GM19035 (cell line): Measurements from ENCODE around the gene STIMATE.

ENCODE experiments used
- ATAC-seq: cut with Tn5 transposase; IDR thresholded peaks from one replicate; pipeline ENCODE4 v1.9.1; 2021; ENCODE audit not compliant: unreplicated experiment

Gene STIMATE

GRCh38 chr3:52843108-52843865 is 54.1 kb downstream of the STIMATE start:
- ATAC-seq: no peak

DNA sequence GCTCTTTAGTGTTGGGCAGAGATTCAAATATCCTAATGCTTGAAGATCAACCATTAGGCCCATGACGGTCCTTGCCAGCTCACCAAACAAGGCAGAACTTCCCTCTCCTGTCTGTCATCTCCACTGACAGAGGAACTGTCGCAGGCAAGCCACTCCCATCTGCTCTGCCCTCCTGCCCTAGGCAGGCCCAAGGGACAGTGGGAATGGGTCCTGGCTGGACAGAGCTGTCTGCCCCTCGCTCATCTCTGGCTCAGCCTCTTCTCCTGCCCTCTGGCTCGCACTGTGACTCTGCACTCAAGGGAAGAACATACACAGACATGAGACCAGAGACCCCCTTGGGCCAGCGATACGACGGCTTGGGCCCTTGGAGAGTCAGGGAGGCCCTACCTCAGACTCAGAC is 54.9 kb downstream of the STIMATE start:
- no peak for ATAC-seq

DNA sequence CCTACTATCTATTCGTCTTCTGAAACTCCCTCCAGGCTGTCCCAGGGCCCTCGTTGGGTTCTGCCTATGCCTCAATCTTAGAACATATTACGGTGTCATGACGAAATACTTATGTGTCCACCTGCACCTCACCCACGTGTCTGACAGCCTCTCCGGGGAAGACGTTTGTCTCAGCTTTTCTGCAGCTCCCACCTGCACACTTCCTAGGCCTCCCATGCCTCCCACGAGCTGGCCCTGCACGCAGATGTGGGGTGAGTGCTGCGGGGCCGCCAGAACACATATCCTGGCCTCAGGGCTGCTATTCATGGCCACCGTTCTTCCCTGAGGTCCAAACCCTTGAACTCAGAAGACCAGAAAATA is 55.4 kb downstream of the STIMATE start:
- no peak for ATAC-seq

DNA sequence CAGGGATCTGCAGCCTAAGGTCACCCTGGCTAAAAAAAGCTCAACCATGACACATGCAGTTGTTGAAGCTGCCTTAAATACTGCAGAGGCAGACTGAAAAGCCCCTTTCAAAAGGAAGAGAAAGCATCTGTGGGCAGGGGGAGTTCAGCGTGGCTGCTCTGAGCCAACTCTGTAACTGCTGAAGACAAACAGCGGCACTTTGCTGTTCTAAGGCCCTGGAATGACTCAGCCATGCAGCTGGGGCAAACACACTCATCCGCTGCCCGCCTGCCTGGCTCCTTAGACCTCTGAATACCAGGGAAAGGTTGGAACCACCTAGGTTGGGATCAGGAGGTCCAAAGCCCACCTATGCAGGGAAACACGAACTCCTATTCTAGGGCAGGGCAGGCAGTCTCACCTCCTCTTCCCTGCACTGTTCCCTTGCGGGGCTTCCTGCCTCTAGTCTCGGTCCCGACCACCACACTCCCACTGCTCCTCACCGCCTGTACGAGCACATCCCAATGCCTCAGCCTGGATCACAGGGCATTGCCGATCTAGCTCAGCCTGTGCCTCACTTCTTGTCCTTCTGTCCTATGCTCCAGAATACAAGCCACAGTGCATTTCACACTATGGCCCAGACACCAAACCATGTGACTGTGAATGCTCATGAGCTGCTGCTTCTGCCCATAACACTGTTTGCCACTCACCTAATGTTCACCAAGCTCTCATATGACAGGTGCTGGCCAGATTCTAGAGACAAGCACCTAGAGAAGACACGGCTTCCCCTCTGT is 56.0 kb downstream of the STIMATE start:
- ATAC-seq: no peak

DNA sequence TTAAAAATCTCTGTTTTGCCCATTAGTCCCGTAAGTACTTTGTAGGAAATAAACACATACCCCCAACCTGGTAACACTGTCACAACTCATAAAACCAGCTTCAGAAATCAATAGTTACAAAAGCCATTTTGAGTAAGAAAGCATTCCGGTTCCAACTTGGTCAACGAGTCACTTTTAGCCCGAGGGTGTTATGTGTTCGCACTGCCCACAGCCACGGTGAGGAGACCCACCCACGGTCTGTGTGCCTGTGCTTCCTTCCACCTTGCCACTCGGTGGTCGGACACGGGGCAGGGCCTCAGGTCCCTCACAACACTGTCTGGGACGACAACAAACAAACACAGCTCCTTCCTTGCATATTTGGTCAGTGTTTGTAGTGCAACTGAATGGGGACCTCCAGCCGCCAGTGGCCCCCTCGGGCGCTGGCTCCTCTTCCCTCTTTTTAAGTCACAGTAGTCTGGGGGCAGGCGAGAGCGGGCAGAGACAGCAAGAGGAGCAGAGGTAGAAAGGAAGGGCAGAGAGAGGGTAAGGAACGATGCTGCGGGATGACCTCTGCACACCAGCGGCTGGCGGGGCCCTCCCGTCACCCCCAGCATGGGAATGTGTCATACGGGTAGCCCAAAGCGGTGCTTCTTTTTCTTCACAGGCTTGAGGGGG is 57.3 kb downstream of the STIMATE start:
- no peak for ATAC-seq

DNA sequence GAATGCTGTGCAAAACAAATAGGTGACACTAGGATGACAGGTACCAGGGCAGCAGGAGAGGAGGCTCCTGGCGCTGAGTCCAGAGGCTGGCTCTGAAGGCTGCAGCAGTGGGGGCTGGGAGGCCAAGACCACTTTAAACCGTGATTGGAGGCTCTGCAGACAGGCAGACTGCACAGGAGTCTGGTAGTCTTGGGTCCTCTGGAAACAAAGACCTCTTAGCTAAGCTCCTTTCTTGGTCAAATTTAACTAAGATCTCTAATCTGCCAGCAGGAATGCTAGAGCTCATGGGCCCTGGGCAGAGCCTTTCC is 58.1 kb downstream of the STIMATE start:
- ATAC-seq: no peak

- no peak for ATAC-seq
Observed at GRCh38 chr3:52838561-52839267, 58.6 kb downstream of the STIMATE start.

GRCh38 chr3:52836986-52837385 is 60.4 kb downstream of the STIMATE start:
- ATAC-seq: no peak

- ATAC-seq: no peak
Observed at GRCh38 chr3:52836471-52836845, 60.9 kb downstream of the STIMATE start.

DNA sequence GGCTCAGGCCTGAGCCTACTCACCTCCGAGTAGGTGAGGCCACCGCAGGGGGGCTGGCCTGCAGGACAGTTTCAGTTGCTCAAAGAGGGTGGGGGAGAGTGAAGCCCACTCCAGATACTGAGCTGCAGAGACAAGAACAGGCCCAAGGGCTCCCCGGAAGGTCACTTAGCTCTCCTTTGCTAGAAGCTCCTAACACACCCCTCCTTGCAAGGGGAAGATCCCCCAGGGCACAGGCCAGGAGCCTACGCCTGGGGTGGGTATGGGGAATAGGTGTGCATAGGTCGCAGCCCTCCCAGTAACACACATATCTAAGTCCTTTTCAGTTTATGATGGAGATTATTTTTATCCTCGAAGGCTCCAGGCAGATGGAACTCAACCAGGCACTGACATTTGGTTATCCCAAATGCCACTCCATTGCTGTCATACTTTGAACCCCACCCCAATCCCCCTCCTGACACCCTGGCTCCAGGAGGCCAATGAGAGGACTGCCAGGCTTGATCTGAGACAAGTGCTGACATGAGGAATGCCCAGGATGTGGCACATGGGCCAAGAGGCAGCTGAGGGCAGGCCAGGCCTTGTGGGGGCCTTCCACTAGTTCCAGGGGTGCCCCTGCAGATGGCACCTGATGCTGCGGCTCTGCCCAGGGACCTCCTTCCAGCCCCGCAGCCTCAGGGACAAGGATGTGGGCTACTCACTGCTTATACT is 61.4 kb downstream of the STIMATE start:
- ATAC-seq: no peak

GRCh38 chr3:52834871-52835501 is 62.4 kb downstream of the STIMATE start, which contains the start of gene MUSTN1:
MUSTN1 (minus strand) TSS chr3:52835019; CDS start chr3:52834948, 71 bp downstream.
- no peak for ATAC-seq

- ATAC-seq: no peak
Observed at GRCh38 chr3:52833202-52833601, 64.1 kb downstream of the STIMATE start.

GRCh38 chr3:52831500-52832301 is 65.6 kb downstream of the STIMATE start:
- ATAC-seq: no peak

- ATAC-seq: no peak
Observed at GRCh38 chr3:52830535-52831258, 66.7 kb downstream of the STIMATE start, which contains the start of gene ITIH4. ITIH4 (minus strand) TSS chr3:52830672; CDS start chr3:52830642, 30 bp downstream.

GRCh38 chr3:52829906-52830463 is 67.4 kb downstream of the STIMATE start:
- ATAC-seq: no peak

- no peak for ATAC-seq
Observed at GRCh38 chr3:52829482-52829881, 67.9 kb downstream of the STIMATE start.

- ATAC-seq: no peak
Observed at GRCh38 chr3:52827866-52828376, 69.4 kb downstream of the STIMATE start.

GRCh38 chr3:52827441-52827840 is 69.9 kb downstream of the STIMATE start:
- ATAC-seq: no peak
